HK-2 (cell line): ENCODE results near the gene ZIC1.

Experiments used
- DNase-seq: peaks from one replicate; pipeline ENCODE4 v3.0.0-alpha.2; 2018; ENCODE audit not compliant: unreplicated experiment

ZIC1 gene

GRCh38 chr3:147422601-147423536 is 13.7 kb downstream of the ZIC1 start:
- DNase-seq: no peak

GRCh38 chr3:147423537-147423797 is 14.3 kb downstream of the ZIC1 start:
- DNase-seq: no peak

GRCh38 chr3:147423798-147424580 is 14.8 kb downstream of the ZIC1 start:
- DNase-seq: no peak

- no peak for DNase-seq
Measured at GRCh38 chr3:147424581-147425387, 15.6 kb downstream of the ZIC1 start.

GRCh38 chr3:147425388-147425850 is 16.3 kb downstream of the ZIC1 start:
- DNase-seq: no peak

GRCh38 chr3:147426931-147427330 is 17.8 kb downstream of the ZIC1 start:
- DNase-seq: no peak

GRCh38 chr3:147427746-147428145 is 18.6 kb downstream of the ZIC1 start:
- DNase-seq: no peak

- DNase-seq: no peak
Measured at GRCh38 chr3:147428326-147428725, 19.2 kb downstream of the ZIC1 start.

GRCh38 chr3:147428754-147429153 is 19.6 kb downstream of the ZIC1 start:
- no peak for DNase-seq

GRCh38 chr3:147431751-147432150 is 22.6 kb downstream of the ZIC1 start:
- DNase-seq: no peak

- no peak for DNase-seq
Measured at GRCh38 chr3:147447224-147447623, 38.1 kb downstream of the ZIC1 start.

- no peak for DNase-seq
Measured at GRCh38 chr3:147449669-147450068, 40.5 kb downstream of the ZIC1 start.

GRCh38 chr3:147458995-147459704 is 50.0 kb downstream of the ZIC1 start:
- DNase-seq: no peak

GRCh38 chr3:147462856-147463255 is 53.7 kb downstream of the ZIC1 start:
- no peak for DNase-seq
